ENCODE results near the gene KRTAP5-2.
"Not testable (repeated sequence)": the region's sequence is repeated elsewhere in the genome, so short reads cannot be mapped to it uniquely, and the experiment has no call there.

KRTAP5-2 gene

DNA sequence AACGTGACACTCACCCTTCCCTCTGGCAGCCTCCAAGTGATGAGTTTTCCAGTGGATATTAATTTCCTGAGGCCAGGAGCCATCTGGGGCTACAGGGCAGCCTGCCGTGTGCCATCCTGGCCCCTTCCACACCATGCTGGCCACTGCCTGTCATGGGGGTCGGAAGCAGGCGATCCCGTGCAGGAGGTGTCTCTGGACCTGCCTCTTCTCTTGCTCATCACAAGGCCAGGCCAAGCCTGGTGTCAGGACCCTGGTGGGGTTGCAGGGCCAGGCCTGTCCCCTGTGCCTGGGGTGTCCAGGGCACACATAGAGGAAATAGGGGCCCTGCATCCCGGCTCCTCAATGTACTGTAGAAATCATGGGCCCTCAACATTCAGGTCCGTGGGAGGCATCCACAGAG lies 6.6 kb upstream of the KRTAP5-2 start:
- no peak overlapping the region for H3K4me3 ChIP-seq (ENCODE audit: low read depth, low read length)

DNA sequence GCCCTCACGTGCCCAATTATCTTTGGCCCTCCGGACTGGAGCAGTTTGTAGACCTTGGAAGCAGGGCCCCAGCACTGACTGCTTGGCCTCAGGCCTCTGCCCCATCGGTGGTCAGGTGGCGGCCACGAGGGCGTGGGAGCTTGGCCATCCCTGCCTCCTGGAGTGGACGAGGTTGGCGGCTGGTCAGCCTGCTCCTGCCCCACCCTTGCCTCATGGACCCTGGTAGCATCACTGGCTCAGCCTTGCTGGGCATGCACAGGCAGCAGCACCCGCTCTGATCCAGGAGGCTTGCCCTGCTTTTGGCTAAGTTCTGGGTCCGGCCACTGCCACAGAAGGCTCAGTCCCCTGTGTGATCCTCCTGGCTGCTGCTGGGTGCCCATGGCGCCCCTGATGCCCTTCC lies 6.1 kb upstream of the KRTAP5-2 start:
- no peak for DNase-seq (ENCODE audit: low read depth)
- TF ChIP-seq, protein P1, sequence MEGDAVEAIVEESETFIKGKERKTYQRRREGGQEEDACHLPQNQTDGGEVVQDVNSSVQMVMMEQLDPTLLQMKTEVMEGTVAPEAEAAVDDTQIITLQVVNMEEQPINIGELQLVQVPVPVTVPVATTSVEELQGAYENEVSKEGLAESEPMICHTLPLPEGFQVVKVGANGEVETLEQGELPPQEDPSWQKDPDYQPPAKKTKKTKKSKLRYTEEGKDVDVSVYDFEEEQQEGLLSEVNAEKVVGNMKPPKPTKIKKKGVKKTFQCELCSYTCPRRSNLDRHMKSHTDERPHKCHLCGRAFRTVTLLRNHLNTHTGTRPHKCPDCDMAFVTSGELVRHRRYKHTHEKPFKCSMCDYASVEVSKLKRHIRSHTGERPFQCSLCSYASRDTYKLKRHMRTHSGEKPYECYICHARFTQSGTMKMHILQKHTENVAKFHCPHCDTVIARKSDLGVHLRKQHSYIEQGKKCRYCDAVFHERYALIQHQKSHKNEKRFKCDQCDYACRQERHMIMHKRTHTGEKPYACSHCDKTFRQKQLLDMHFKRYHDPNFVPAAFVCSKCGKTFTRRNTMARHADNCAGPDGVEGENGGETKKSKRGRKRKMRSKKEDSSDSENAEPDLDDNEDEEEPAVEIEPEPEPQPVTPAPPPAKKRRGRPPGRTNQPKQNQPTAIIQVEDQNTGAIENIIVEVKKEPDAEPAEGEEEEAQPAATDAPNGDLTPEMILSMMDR (IDR thresholded peaks at IDR 0.05; ENCODE audit: control insufficient read depth, extremely low read depth, insufficient read depth), result no peak
- no peak overlapping the region for H3K4me3 ChIP-seq (ENCODE audit: low read depth, low read length)

More for the DNA sequence above, 6.6 kb upstream of the KRTAP5-2 start:
- DNase-seq (ENCODE audit: low read depth), result no peak
- TF ChIP-seq, protein P1 (IDR thresholded peaks at IDR 0.05; ENCODE audit: control insufficient read depth, extremely low read depth, insufficient read depth), result no peak

GRCh38 chr11:1603629-1604028 lies 5.5 kb upstream of the KRTAP5-2 start:
- TF ChIP-seq, protein P1 (IDR thresholded peaks at IDR 0.05; ENCODE audit: control insufficient read depth, extremely low read depth, insufficient read depth), result no peak
- no peak for DNase-seq (ENCODE audit: low read depth)
- H3K4me3 ChIP-seq (ENCODE audit: low read depth, low read length), result no peak overlapping the region

- DNase-seq (ENCODE audit: low read depth); H3K4me3 ChIP-seq (ENCODE audit: low read depth, low read length): not testable (repeated sequence)
Measured at GRCh38 chr11:1601663-1602062, 3.6 kb upstream of the KRTAP5-2 start.

GRCh38 chr11:1600626-1601025 lies 2.5 kb upstream of the KRTAP5-2 start:
- H3K4me3 ChIP-seq (ENCODE audit: low read depth, low read length), result no peak overlapping the region
- no peak for DNase-seq (ENCODE audit: low read depth)
- TF ChIP-seq, protein P1 (IDR thresholded peaks at IDR 0.05; ENCODE audit: control insufficient read depth, extremely low read depth, insufficient read depth), result no peak

GRCh38 chr11:1598816-1599215 lies 722 bp upstream of the KRTAP5-2 start:
- no peak for DNase-seq (ENCODE audit: low read depth)
- no peak overlapping the region for H3K4me3 ChIP-seq (ENCODE audit: low read depth, low read length)
- TF ChIP-seq, protein P1 (IDR thresholded peaks at IDR 0.05; ENCODE audit: control insufficient read depth, extremely low read depth, insufficient read depth), result no peak

DNA sequence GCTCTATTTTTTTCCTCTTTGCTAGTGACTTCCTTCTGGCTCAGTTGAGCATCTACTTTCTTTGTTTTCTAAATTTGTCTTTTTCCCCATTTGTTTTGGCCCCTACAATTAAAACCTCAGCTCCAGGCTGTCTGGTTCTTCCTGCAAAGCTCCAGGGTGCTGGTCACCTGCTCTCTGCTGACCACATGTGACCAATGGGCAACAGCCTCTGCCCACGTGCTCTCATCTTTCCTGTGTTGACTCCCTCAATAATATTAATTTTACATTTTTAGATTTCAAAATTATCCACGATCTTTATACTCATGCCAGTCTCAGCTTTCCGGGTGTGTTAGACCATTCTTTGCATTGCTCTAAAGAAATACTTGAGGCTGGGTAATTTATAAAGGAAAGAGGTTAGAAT lies 312 bp upstream of the KRTAP5-2 start:
- not testable (repeated sequence) for H3K4me3 ChIP-seq (ENCODE audit: low read depth, low read length); DNase-seq (ENCODE audit: low read depth)

DNA sequence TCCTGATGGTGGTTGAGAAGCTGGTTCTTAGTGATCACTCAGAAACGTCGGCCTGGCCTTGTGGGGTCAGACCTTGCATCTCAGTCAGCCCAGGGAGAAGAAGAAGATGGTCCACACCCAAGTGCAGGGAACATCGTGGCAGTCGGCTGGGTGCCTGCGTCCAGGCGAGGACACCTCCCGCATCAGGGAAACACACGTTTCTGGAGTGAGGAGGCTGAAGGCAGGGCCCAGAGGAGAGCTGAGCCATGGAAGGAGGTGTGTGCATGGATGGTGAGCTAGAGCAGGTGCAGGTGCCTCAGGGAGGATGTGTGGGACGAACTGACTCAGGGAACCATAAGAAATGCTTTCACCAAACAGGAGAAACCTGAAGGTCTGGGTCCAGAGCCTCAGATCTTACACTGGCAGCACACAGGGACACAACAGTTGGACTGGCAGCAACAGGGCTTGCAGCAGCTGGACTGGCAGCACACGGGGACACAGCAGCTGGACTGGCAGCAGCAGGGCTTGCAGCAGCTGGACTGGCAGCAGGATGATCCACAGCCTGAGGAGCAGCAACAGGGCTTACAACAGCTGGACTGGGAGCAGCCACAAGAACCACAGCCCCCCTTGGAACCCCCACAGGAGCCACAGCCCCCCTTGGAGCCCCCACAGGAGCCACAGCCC lies 632 bp downstream of the KRTAP5-2 start:
- DNase-seq (ENCODE audit: low read depth), result no peak
- H3K4me3 ChIP-seq (ENCODE audit: low read depth, low read length), result no peak overlapping the region
- TF ChIP-seq, protein P1 (IDR thresholded peaks at IDR 0.05; ENCODE audit: control insufficient read depth, extremely low read depth, insufficient read depth), result no peak

GRCh38 chr11:1596576-1597121 lies 1.4 kb downstream of the KRTAP5-2 start:
- not testable (repeated sequence) for H3K4me3 ChIP-seq (ENCODE audit: low read depth, low read length); DNase-seq (ENCODE audit: low read depth)

All from LNCaP clone FGC (cell line).